Measurements from ENCODE around the gene CD34.
A peak's percentile ranks its signal among the peaks of the same experiment; 100 is the strongest.
"Not testable (repeated sequence)": the region's sequence is repeated elsewhere in the genome, so short reads cannot be mapped to it uniquely, and the experiment has no call there.

The CD34 gene

GRCh38 chr1:207933205-207933800 lies 22.4 kb upstream of the CD34 start:
- DNase-seq (ENCODE audit: low spot score): no peak

DNA sequence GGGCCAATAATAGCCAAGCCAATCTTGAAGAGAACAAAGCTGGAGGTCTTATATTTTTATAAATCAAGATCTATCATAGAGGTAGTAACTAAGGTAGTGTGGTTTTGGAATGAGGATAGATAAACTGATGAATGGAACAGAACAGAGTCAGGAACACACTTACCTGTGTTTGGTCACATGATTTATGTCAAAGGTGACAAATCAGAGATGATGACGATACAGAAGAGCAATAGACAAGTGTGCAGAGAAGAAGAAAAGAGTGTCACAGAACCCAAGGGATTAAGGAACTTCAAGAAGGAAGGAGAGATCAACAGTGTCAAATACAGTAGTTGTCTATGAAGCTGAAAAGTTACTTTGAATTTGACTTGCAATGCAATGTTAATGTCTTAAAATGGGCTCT lies 16.1 kb upstream of the CD34 start:
- DNase-seq (ENCODE audit: low spot score): no peak

- DNase-seq (ENCODE audit: low spot score): not testable (repeated sequence)
Measured at GRCh38 chr1:207925969-207926368, 15.0 kb upstream of the CD34 start.

- DNase-seq (ENCODE audit: low spot score): peak; percentile 44
Measured at GRCh38 chr1:207925210-207925609, 14.3 kb upstream of the CD34 start.

DNA sequence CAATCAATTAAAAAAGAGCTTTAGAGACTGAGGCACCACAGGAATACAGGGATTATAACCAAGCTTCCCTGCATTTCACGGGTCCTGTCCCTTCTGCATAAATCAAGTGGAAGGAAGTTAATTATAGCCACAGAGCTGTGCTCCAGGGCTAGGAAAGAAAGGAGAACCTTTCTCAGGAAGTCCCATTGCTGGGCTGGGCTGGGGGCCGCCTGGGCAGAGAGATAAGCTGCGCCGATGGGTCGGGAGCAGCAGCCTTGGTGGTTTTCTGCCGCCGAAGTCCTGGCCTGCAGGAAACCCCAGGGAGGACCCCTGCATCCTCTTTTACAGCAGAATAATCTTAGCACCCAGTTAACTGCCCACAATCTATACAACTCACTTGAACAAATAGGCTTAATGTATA lies 12.6 kb upstream of the CD34 start:
- DNase-seq (ENCODE audit: low spot score): no peak

GRCh38 chr1:207923121-207923520 lies 12.2 kb upstream of the CD34 start:
- DNase-seq (ENCODE audit: low spot score): no peak

- no peak for DNase-seq (ENCODE audit: low spot score)
Measured at GRCh38 chr1:207922554-207922953, 11.6 kb upstream of the CD34 start.

GRCh38 chr1:207921321-207921720 lies 10.4 kb upstream of the CD34 start:
- DNase-seq (ENCODE audit: low spot score): no peak

- DNase-seq (ENCODE audit: low spot score): no peak
Measured at GRCh38 chr1:207920444-207921021, 9.6 kb upstream of the CD34 start.

DNA sequence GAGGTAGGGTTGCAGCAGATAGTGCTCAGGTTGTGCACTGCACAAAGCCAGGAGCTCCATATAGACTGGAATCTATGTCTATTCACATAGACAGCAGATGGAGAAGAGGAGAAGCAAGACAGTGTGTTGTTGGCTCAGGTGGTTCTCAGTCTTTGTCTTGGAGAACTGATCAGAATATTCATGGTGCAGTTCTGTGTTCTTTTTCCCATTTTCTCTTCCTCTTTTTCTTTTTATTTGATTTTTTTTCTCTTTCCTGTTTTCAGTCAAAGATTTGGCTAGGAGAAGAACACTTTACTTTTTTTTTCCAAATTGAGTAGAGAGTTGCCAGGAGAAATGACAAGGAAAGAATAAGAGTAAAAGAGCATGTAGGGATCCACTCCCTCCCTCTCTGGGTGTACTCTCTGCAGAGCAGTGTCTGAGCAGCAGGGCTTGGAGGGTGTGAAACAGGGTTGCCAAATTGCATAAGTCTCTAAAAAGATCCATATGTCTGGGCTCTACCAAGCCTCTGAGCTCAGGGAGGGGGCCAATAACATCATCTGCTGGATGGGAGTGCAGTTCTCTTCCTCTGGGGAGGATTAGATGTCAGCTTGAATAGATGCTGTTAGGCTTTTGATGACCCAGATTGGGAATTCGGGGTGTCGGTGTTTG lies 8.7 kb upstream of the CD34 start:
- DNase-seq (ENCODE audit: low spot score): no peak

GRCh38 chr1:207918581-207918980 lies 7.7 kb upstream of the CD34 start:
- DNase-seq (ENCODE audit: low spot score): no peak

DNA sequence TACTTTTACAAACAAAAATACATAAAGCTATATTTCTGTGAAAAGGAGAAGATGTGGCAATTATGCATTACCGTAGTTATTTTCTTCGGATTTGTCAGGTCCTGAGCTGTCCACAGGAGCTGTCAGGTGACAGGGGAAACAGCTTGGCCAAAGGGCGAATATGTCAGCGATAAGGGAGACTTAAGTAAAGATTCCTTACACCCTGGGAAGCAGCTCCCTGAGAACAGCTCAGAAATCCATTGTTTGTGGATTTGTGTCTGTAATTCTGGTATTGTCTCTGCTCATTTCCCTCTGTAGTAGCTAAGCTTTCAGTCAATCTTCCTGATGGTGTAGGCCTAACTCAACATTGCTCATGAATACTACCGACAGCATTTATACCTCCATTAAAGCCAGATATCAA lies 7.1 kb upstream of the CD34 start:
- no peak for DNase-seq (ENCODE audit: low spot score)

DNA sequence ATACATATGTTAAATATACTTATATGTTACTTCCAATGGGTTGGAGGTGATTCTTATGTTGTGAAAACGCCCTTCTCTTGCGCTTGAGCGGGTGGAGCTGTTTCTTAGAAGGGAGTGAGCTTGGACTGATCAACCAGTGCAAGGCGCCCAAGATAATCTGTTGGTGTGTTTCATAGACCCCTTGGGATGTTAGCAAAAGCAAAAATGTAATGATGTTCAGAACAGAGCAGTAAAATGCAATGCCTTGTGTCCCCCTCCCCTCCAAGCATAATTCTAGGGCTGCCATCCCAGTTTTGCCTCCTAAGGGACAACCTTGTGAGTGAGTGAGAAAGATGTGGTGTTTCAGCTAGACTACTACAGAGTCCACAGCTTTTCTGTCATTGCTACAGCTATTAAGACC lies 6.2 kb upstream of the CD34 start:
- no peak for DNase-seq (ENCODE audit: low spot score)

GRCh38 chr1:207913951-207914350 lies 3.0 kb upstream of the CD34 start:
- DNase-seq (ENCODE audit: low spot score): peak; percentile 23

GRCh38 chr1:207911856-207912760 lies 1.2 kb upstream of the CD34 start:
- peak; percentile 18 for DNase-seq (ENCODE audit: low spot score)

DNA sequence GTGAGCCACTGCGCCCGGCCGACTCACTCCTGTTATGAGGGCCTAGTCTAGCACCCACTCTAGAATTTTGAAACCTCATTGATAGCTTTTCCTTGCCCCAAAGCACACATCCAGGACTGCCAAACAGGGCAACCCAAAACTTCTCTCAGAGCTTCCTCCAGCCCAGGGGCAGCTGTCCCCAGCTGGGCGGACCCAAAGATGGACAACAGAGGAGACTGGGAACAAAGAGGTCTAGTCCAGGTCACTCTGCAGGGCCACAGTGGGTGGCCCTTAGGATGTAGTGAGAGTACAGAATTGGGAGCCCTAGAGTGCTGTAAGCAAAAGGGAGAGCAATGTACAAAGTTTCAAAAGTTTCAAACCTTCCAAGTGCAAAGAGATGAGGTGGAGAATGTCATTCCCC lies 1.2 kb downstream of the CD34 start:
- DNase-seq (ENCODE audit: low spot score): no peak

- DNase-seq (ENCODE audit: low spot score): no peak
Measured at GRCh38 chr1:207908107-207908734, 2.7 kb downstream of the CD34 start.

GRCh38 chr1:207904391-207904790 lies 6.5 kb downstream of the CD34 start:
- no peak for DNase-seq (ENCODE audit: low spot score)

DNA sequence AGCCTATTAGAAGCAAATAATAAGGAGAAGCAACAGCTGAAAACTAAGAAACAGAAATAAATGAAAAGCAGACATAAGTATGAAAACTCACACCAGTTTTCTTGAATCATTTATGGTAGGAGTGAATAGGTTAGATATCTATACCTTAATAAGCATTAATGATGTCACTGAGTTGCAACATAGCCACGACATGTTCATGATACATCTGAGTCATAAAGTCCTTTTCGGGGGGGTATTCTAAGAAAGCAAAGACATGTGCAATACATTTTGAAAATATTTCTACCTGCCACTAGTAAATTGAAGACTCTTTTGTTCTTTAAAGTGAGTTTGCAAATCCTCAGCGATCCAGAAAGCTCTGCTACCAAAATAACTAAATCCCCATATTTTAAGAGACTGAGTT lies 7.2 kb downstream of the CD34 start:
- DNase-seq (ENCODE audit: low spot score): no peak

GRCh38 chr1:207903053-207903452 lies 7.9 kb downstream of the CD34 start:
- DNase-seq (ENCODE audit: low spot score): no peak

GRCh38 chr1:207902566-207902965 lies 8.4 kb downstream of the CD34 start:
- no peak for DNase-seq (ENCODE audit: low spot score)

DNA sequence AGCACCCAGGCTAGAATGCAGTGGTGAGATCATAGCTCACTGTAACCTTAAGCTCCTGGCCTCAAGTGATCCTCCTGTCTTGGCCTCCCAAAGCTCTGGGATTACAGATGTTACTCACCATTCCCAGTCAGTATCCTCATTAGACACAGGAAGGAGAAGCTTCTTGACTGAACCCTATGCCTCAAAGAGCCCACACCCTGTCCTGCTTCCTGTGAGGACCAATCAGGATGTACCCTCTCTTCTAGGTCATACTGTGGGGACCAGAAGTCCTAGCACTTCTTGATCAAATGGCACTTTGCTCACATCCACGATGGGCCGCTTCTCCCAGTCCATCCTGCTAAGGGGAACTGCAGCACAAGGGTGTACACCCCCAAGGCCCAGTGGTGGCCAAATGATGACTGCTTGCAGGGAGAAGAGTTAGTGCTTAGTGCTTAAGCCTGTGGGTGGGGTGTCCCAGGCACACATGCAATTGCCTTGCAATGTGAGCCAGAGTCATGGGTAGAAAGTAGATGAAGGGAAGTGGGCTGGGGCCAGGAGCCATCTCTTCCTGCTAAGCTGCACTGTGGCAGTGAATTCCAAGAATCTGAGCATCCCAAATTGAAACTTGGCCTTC lies 9.8 kb downstream of the CD34 start:
- no peak for DNase-seq (ENCODE audit: low spot score)
